Progenitor cell of endocrine pancreas (in vitro differentiated cells): ENCODE measurements around the gene ORC3. TPM values are rescaled to one million over a fixed set of nuclear protein-coding genes. Genes with fewer than 3 reads are reported as not detected.

Experiments
- DNase-seq: peaks from one replicate; pipeline ENCODE4 v3.0.0; 2021; ENCODE audit warnings: low spot score; ENCODE audit not compliant: unreplicated experiment
- H3K27ac Mint-ChIP-seq: 2 replicates; pipeline ENCODE4 v1.8.0; 2021; ENCODE audit warnings: mild to moderate bottlenecking, moderate library complexity, mixed read lengths
- H3K27me3 Mint-ChIP-seq: 2 replicates; pipeline ENCODE4 v1.8.0; 2021; ENCODE audit warnings: mixed read lengths
- H3K36me3 Mint-ChIP-seq: 2 replicates; pipeline ENCODE4 v1.8.0; 2022; ENCODE audit warnings: mixed read lengths; ENCODE audit not compliant: insufficient read depth
- H3K4me1 Mint-ChIP-seq: 2 replicates; pipeline ENCODE4 v1.8.0; 2021; ENCODE audit warnings: low read depth, mixed read lengths
- H3K4me3 Mint-ChIP-seq: 2 replicates; pipeline ENCODE4 v1.8.0; 2021; ENCODE audit warnings: low read depth, mild to moderate bottlenecking, moderate library complexity, mixed read lengths
- H3K9me3 Mint-ChIP-seq: 2 replicates; pipeline ENCODE4 v1.8.0; 2021; ENCODE audit warnings: low read depth, mixed read lengths
- CTCF ChIP-seq: fragments of 200-600 bp; sonication (generic); IDR thresholded peaks from one replicate; pipeline ENCODE4 v1.5.0; 2021; ENCODE audit warnings: antibody characterized with exemption, mild to moderate bottlenecking; ENCODE audit not compliant: unreplicated experiment
- total RNA-seq: library from RNA; stranded (reverse); gene quantifications from 2 replicates; pipeline ENCODE4 v1.2.1, GENCODE V29; 2021

ORC3 gene
- total RNA-seq, 1 donor from 2014 or later: 31.6 TPM

- Mint-ChIP-seq H3K27ac (no peak overlapping the region), H3K4me3 (no peak overlapping the region), H3K9me3 (peaks cover 3% of the 10 kb centered on the region), H3K36me3 (peaks cover 33% of the 10 kb centered on the region), H3K27me3 (no peaks in the 10 kb centered on the region), H3K4me1 (no peaks in the 10 kb centered on the region)
- no peak for DNase-seq
- no peak for TF ChIP-seq CTCF
Observed at GRCh38 chr6:87544474-87544735, 45.5 kb upstream of the ORC3 start.

- no peak for DNase-seq
- H3K27me3 Mint-ChIP-seq: no peaks in the 10 kb centered on the region
- no peak overlapping the region for H3K4me3 Mint-ChIP-seq
- H3K4me1 Mint-ChIP-seq: no peaks in the 10 kb centered on the region
- peaks cover 15% of the 10 kb centered on the region for H3K36me3 Mint-ChIP-seq
- no peak overlapping the region for H3K27ac Mint-ChIP-seq
- no peak for TF ChIP-seq CTCF
- H3K9me3 Mint-ChIP-seq: no peaks in the 10 kb centered on the region
Observed at GRCh38 chr6:87551799-87552198, 38.1 kb upstream of the ORC3 start.

GRCh38 chr6:87553159-87553765, 36.7 kb upstream of the ORC3 start:
- H3K36me3 Mint-ChIP-seq: peaks cover 19% of the 10 kb centered on the region
- TF ChIP-seq CTCF: no peak
- no peak for DNase-seq
- H3K4me1 Mint-ChIP-seq: no peaks in the 10 kb centered on the region
- no peak overlapping the region for H3K4me3 Mint-ChIP-seq
- H3K9me3 Mint-ChIP-seq: no peaks in the 10 kb centered on the region
- H3K27ac Mint-ChIP-seq: no peak overlapping the region
- no peaks in the 10 kb centered on the region for H3K27me3 Mint-ChIP-seq

GRCh38 chr6:87555506-87555905, 34.4 kb upstream of the ORC3 start:
- Mint-ChIP-seq H3K4me3 (no peak overlapping the region), H3K27me3 (no peaks in the 10 kb centered on the region), H3K9me3 (no peaks in the 10 kb centered on the region)

GRCh38 chr6:87558446-87558845, 31.5 kb upstream of the ORC3 start:
- Mint-ChIP-seq H3K9me3 (no peaks in the 10 kb centered on the region), H3K27ac (no peak overlapping the region), H3K36me3 (peaks cover 14% of the 10 kb centered on the region), H3K4me3 (no peak overlapping the region), H3K27me3 (no peaks in the 10 kb centered on the region), H3K4me1 (no peaks in the 10 kb centered on the region)
- no peak for DNase-seq
- TF ChIP-seq CTCF: no peak

More at GRCh38 chr6:87555506-87555905, 34.4 kb upstream of the ORC3 start:
- H3K36me3 Mint-ChIP-seq: peaks cover 16% of the 10 kb centered on the region
- TF ChIP-seq CTCF: no peak
- H3K27ac Mint-ChIP-seq: no peak overlapping the region
- DNase-seq: no peak
- no peaks in the 10 kb centered on the region for H3K4me1 Mint-ChIP-seq
